OCI-LY7 (cell line): ENCODE measurements around the gene C11orf58.

Source experiments
- EZH2phosphoT487 ChIP-seq: fragments of 200-600 bp; sonication (generic); IDR thresholded peaks from 2 replicates; pipeline ENCODE4 v1.6.1; 2018; ENCODE audit warnings: low read depth, borderline replicate concordance, mild to moderate bottlenecking, mixed run types, antibody characterized with exemption, low read length, moderate library complexity, mixed read lengths
- TF ChIP-seq, protein P1 (sequence below): fragments of 200-600 bp; sonication (generic); conservative IDR thresholded peaks from 2 replicates; pipeline ENCODE4 v1.5.1; 2014; ENCODE audit warnings: mild to moderate bottlenecking, antibody characterized with exemption, low read length, moderate library complexity, mixed read lengths

DNA sequence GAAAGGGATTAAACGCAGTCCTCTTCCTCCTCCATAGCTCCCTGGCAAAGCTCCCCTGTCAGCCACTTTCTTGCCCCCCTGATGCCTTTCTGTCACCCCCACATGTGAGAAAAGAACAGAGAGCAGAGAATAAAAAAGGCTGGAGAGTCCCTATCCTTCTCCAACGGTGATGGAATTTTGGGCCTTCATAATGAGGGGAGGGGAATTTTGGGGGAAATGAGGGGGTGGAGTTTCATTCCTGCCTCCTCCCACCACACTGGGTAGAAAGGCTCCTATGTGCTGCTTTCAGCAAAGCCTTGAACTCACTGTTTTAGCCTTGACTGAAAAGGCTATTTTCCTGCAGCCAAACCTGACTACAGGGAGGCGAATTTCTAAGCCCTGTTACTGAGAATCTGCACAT is 59.3 kb downstream of the C11orf58 start:
- TF ChIP-seq, protein P1, sequence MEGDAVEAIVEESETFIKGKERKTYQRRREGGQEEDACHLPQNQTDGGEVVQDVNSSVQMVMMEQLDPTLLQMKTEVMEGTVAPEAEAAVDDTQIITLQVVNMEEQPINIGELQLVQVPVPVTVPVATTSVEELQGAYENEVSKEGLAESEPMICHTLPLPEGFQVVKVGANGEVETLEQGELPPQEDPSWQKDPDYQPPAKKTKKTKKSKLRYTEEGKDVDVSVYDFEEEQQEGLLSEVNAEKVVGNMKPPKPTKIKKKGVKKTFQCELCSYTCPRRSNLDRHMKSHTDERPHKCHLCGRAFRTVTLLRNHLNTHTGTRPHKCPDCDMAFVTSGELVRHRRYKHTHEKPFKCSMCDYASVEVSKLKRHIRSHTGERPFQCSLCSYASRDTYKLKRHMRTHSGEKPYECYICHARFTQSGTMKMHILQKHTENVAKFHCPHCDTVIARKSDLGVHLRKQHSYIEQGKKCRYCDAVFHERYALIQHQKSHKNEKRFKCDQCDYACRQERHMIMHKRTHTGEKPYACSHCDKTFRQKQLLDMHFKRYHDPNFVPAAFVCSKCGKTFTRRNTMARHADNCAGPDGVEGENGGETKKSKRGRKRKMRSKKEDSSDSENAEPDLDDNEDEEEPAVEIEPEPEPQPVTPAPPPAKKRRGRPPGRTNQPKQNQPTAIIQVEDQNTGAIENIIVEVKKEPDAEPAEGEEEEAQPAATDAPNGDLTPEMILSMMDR: no peak
- no peak for TF ChIP-seq EZH2phosphoT487
